ENCODE results near the gene NSMCE3.

The NSMCE3 gene

GRCh38 chr15:29269485-29270168, at the start of gene NSMCE3:
TSS of gene NSMCE3 (minus strand) at chr15:29269822. CDS start at chr15:29269705, 117 bp downstream.
- peak; percentile 18 to 94 (median 86) for DNase-seq

GRCh38 chr15:29316422-29316821, 46.8 kb upstream of the NSMCE3 start:
- no peak for DNase-seq

- DNase-seq = no peak
Measured at GRCh38 chr15:29312387-29312786, 42.8 kb upstream of the NSMCE3 start.

- no peak for DNase-seq
Measured at GRCh38 chr15:29311696-29312095, 42.1 kb upstream of the NSMCE3 start.

GRCh38 chr15:29309139-29309538, 39.5 kb upstream of the NSMCE3 start:
- DNase-seq = no peak

- DNase-seq = no peak
Measured at GRCh38 chr15:29308299-29308698, 38.7 kb upstream of the NSMCE3 start.

- DNase-seq = no peak
Measured at GRCh38 chr15:29305556-29305955, 35.9 kb upstream of the NSMCE3 start.

GRCh38 chr15:29302871-29303270, 33.2 kb upstream of the NSMCE3 start:
- no peak for DNase-seq

- DNase-seq = no peak
Measured at GRCh38 chr15:29299784-29300183, 30.2 kb upstream of the NSMCE3 start.

- DNase-seq = no peak
Measured at GRCh38 chr15:29299331-29299730, 29.7 kb upstream of the NSMCE3 start.

GRCh38 chr15:29294732-29295325, 25.2 kb upstream of the NSMCE3 start:
- DNase-seq = no peak

- DNase-seq = no peak
Measured at GRCh38 chr15:29291067-29291845, 21.6 kb upstream of the NSMCE3 start.

GRCh38 chr15:29289173-29289572, 19.6 kb upstream of the NSMCE3 start:
- DNase-seq = no peak

- DNase-seq = no peak
Measured at GRCh38 chr15:29285386-29285785, 15.8 kb upstream of the NSMCE3 start.

GRCh38 chr15:29283381-29283780, 13.8 kb upstream of the NSMCE3 start:
- DNase-seq = no peak

- no peak for DNase-seq
Measured at GRCh38 chr15:29280514-29280913, 10.9 kb upstream of the NSMCE3 start.

- no peak for DNase-seq
Measured at GRCh38 chr15:29278436-29279105, 8.9 kb upstream of the NSMCE3 start.

GRCh38 chr15:29276366-29276765, 6.7 kb upstream of the NSMCE3 start:
- no peak for DNase-seq

GRCh38 chr15:29275855-29276254, 6.2 kb upstream of the NSMCE3 start:
- DNase-seq = no peak

GRCh38 chr15:29274946-29275345, 5.3 kb upstream of the NSMCE3 start:
- no peak for DNase-seq

- no peak for DNase-seq
Measured at GRCh38 chr15:29272219-29272618, 2.6 kb upstream of the NSMCE3 start.

GRCh38 chr15:29270976-29271375, 1.4 kb upstream of the NSMCE3 start:
- no peak for DNase-seq
